Measurements from ENCODE around the gene NDNF.

The NDNF gene

GRCh38 chr4:121041307-121042090 lies 30.8 kb downstream of the NDNF start:
- TF ChIP-seq MAX (IDR thresholded peaks at IDR 0.05; ENCODE audit: low read depth, low read length) (no peak), MYC (IDR thresholded peaks at IDR 0.05; ENCODE audit: low read depth, low read length) (no peak), CTCF (IDR thresholded peaks at IDR 0.05; ENCODE audit: low read depth, low read length) (no peak), POLR2A (IDR thresholded peaks at IDR 0.05; ENCODE audit: extremely low read depth, insufficient read length) (no peak)
- DNase-seq (ENCODE audit: low read depth): no peak
- H3K4me3 ChIP-seq (ENCODE audit: low read depth, low read length): no peak overlapping the region

GRCh38 chr4:121034017-121034416 lies 38.3 kb downstream of the NDNF start:
- H3K4me3 ChIP-seq (ENCODE audit: low read depth, low read length): no peak overlapping the region
- DNase-seq (ENCODE audit: low read depth): no peak
- TF ChIP-seq MAX (IDR thresholded peaks at IDR 0.05; ENCODE audit: low read depth, low read length) (no peak), POLR2A (IDR thresholded peaks at IDR 0.05; ENCODE audit: extremely low read depth, insufficient read length) (no peak), CTCF (IDR thresholded peaks at IDR 0.05; ENCODE audit: low read depth, low read length) (no peak), MYC (IDR thresholded peaks at IDR 0.05; ENCODE audit: low read depth, low read length) (no peak)

GRCh38 chr4:121030711-121031110 lies 41.6 kb downstream of the NDNF start:
- H3K4me3 ChIP-seq (ENCODE audit: low read depth, low read length): no peak overlapping the region
- TF ChIP-seq MYC (IDR thresholded peaks at IDR 0.05; ENCODE audit: low read depth, low read length) (no peak), CTCF (IDR thresholded peaks at IDR 0.05; ENCODE audit: low read depth, low read length) (no peak), POLR2A (IDR thresholded peaks at IDR 0.05; ENCODE audit: extremely low read depth, insufficient read length) (no peak), MAX (IDR thresholded peaks at IDR 0.05; ENCODE audit: low read depth, low read length) (no peak)

GRCh38 chr4:121030131-121030530 lies 42.2 kb downstream of the NDNF start:
- no peak overlapping the region for H3K4me3 ChIP-seq (ENCODE audit: low read depth, low read length)
- no peak for DNase-seq (ENCODE audit: low read depth)
- TF ChIP-seq MYC (IDR thresholded peaks at IDR 0.05; ENCODE audit: low read depth, low read length) (no peak), POLR2A (IDR thresholded peaks at IDR 0.05; ENCODE audit: extremely low read depth, insufficient read length) (no peak), CTCF (IDR thresholded peaks at IDR 0.05; ENCODE audit: low read depth, low read length) (no peak), MAX (IDR thresholded peaks at IDR 0.05; ENCODE audit: low read depth, low read length) (no peak)

More at GRCh38 chr4:121030711-121031110, 41.6 kb downstream of the NDNF start:
- no peak for DNase-seq (ENCODE audit: low read depth)

- DNase-seq (ENCODE audit: low read depth): no peak
- TF ChIP-seq CTCF (IDR thresholded peaks at IDR 0.05; ENCODE audit: low read depth, low read length): no peak
- TF ChIP-seq POLR2A (IDR thresholded peaks at IDR 0.05; ENCODE audit: extremely low read depth, insufficient read length): no peak
- TF ChIP-seq MYC (IDR thresholded peaks at IDR 0.05; ENCODE audit: low read depth, low read length): no peak
- TF ChIP-seq MAX (IDR thresholded peaks at IDR 0.05; ENCODE audit: low read depth, low read length): no peak
- no peak overlapping the region for H3K4me3 ChIP-seq (ENCODE audit: low read depth, low read length)
These were observed 46.3 kb downstream of the NDNF start for GRCh38 chr4:121026034-121026433.

All from NB4 (cell line).